ENCODE measurements around the gene HNF4A. TPM values are rescaled to one million over a fixed set of nuclear protein-coding genes. Genes with fewer than 3 reads are reported as not detected.
A peak's percentile ranks its signal among the peaks of the same experiment; 100 is the strongest.
"Not testable (repeated sequence)": the region's sequence is repeated elsewhere in the genome, so short reads cannot be mapped to it uniquely, and the experiment has no call there.

HNF4A gene
- not detected for total RNA-seq

DNA sequence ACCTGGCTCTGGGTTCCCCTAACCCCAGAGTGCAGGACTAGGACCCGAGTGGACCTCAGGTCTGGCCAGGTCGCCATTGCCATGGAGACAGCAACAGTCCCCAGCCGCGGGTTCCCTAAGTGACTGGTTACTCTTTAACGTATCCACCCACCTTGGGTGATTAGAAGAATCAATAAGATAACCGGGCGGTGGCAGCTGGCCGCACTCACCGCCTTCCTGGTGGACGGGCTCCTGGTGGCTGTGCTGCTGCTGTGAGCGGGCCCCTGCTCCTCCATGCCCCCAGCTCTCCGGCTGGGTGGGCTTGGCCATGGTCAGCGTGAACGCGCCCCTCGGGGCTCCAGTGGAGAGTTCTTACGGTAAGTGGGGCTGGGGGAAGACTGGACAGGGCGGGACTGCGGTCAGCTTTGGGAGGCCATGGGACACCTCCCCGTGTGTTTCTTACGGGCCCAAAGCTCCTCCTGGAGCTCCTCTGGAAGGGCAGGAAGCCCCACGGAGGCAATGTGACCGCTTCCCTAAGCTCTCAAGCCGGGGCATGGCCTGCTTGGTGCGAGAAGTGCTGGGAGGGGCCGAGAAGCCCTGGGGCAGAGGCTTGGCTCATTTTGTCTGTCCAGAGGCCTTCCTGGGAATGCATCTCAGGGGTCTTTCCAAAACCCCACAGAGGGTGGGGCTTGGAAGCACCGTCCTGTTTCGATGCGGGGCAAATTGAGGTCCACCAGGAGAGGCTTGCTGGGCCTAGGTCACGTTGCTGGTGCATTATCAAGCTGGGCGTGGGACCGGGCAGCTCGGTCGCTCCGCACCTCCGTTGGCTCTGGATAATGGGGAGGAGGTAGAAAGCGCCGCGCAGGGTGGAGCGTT is at the start of gene HNF4A:
TSS of gene HNF4A (plus strand) at position 202 of the 855 bp plus-strand sequence. CDS start at position 308, 106 bp downstream.
- intact Hi-C loops (cut with DNase I, micrococcal nuclease): no loop called here
- ChIA-PET POLR2A (no interaction called here), CTCF (interaction anchor here (0.7 kb wide), 1 partner anchor 141 kb away, joined by 3 read pairs; no protein-coding TSS in a partner anchor)
- DNase-seq (no peak), ATAC-seq (no peak)
- Mint-ChIP-seq H3K27ac (no peak within 1 kb of the TSS), H3K36me3 (ENCODE audit: low read depth) (no peaks in the 10 kb centered on the region), H3K27me3 (peaks cover 4% of the 10 kb centered on the region), H3K9me3 (ENCODE audit: low read depth) (no peaks in the 10 kb centered on the region), H3K4me3 (no peak within 1 kb of the TSS), H3K4me1 (no peaks in the 10 kb centered on the region)

DNA sequence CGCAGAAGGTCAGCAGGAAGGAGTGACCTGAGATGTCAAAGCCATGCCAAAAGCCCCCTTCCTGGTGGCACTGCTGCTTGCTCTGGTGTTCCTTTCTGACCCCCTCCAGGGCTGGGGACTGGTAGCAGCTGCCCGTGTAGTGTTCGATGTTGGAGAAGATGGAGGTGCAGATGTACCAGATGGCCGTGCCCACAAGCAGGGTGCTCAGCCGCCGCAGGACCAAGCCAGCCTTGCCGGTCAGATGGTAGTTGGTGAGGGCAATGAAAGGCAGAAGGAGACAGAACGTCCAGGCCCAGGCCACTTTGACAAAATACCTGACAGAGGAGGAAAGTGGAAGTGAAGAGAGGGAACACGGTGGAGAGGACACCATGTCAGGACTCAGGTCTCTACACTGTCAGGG is 48.6 kb upstream of the HNF4A start:
- Mint-ChIP-seq H3K4me1 (peaks cover 20% of the 10 kb centered on the region), H3K27ac (no peak overlapping the region), H3K4me3 (no peak overlapping the region), H3K27me3 (no peaks in the 10 kb centered on the region), H3K9me3 (ENCODE audit: low read depth) (no peaks in the 10 kb centered on the region), H3K36me3 (ENCODE audit: low read depth) (peaks cover 1% of the 10 kb centered on the region)
- DNase-seq (no peak), ATAC-seq (no peak)
- intact Hi-C loops (cut with DNase I, micrococcal nuclease): no loop called here
- ChIA-PET POLR2A (no interaction called here), CTCF (interaction anchor here (15.2 kb wide), 1 partner anchor 91 kb away, joined by 346 read pairs; no protein-coding TSS in a partner anchor)

GRCh38 chr20:44309763-44310663 is 45.5 kb upstream of the HNF4A start:
- POLR2A ChIA-PET: interaction anchor here (0.7 to 2.2 kb wide), 4 partner anchors 91 to 301 kb away, joined by 3 to 11 read pairs (median 6); no protein-coding TSS in a partner anchor
- ATAC-seq: no peak
- Mint-ChIP-seq H3K4me1 (peaks cover 17% of the 10 kb centered on the region), H3K4me3 (peak overlapping the region; percentile 86), H3K27ac (peak overlapping the region; percentile 66), H3K36me3 (ENCODE audit: low read depth) (peaks cover 1% of the 10 kb centered on the region), H3K9me3 (ENCODE audit: low read depth) (no peaks in the 10 kb centered on the region), H3K27me3 (no peaks in the 10 kb centered on the region)
- CTCF ChIA-PET: interaction anchor here (0.5 to 15.2 kb wide), 12 partner anchors 9 to 723 kb away, joined by 3 to 346 read pairs (median 5); partner anchors contain the start of gene GDAP1L1
- intact Hi-C loops (cut with DNase I, micrococcal nuclease): loop anchor here (2.0 to 10.0 kb wide), 5 partner anchors 77 to 342 kb away; partner anchors contain the start of genes ADA (in 1 of the 2) and TTPAL (in 1 of the 2)
- DNase-seq: peak; percentile 13

- no peaks in the 10 kb centered on the region for H3K27me3 Mint-ChIP-seq
- H3K27ac Mint-ChIP-seq: peak within 1 kb of the TSS; percentile 66
- peaks cover 1% of the 10 kb centered on the region for H3K36me3 Mint-ChIP-seq (ENCODE audit: low read depth)
- intact Hi-C loops (cut with DNase I, micrococcal nuclease): loop anchor here (1.0 to 10.0 kb wide), 10 partner anchors 15 to 854 kb away; partner anchors contain the start of genes ADA (in 1 of the 2), SRSF6 (in 1 of the 2) and TTPAL (in 1 of the 2)
- peak; percentile 99 for DNase-seq
- peak; percentile 96 for ATAC-seq
- no peaks in the 10 kb centered on the region for H3K9me3 Mint-ChIP-seq (ENCODE audit: low read depth)
- H3K4me1 Mint-ChIP-seq: peaks cover 17% of the 10 kb centered on the region
- ChIA-PET POLR2A (interaction anchor here (0.7 to 2.2 kb wide), 5 partner anchors 7 to 301 kb away, joined by 3 to 11 read pairs (median 3); no protein-coding TSS in a partner anchor), CTCF (interaction anchor here (0.5 to 15.2 kb wide), 23 partner anchors 9 to 1126 kb away, joined by 3 to 346 read pairs (median 4); partner anchors contain the start of gene GDAP1L1)
- peak within 1 kb of the TSS; percentile 86 for H3K4me3 Mint-ChIP-seq
Observed at GRCh38 chr20:44310664-44311639, 44.5 kb upstream of the HNF4A start, which contains the start of gene FITM2. Gene FITM2, minus strand, starts transcription at chr20:44311202. Its CDS starts 54 bp downstream, at chr20:44311148.

DNA sequence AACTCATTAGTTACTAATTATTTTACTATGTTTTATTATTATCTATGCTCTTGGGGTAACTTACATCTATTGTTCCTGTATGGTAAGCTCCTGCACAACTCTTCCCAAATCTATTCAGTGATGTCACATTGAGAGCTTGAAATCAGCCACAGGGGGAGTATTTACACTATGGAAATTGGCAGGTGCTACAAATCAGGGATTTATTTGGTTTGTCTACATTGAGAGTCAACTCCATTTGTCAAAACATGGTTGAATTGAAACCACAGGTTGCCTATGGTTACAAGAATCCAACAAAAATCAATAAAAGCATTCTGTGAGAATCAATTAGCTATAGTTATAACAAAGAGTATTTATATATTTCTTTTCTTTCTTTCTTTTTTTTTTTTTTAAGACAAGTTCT is 40.6 kb upstream of the HNF4A start:
- POLR2A ChIA-PET: no interaction called here
- CTCF ChIA-PET: interaction anchor here (0.6 to 15.2 kb wide), 4 partner anchors 10 to 99 kb away, joined by 3 to 346 read pairs (median 3); no protein-coding TSS in a partner anchor
- Mint-ChIP-seq H3K27me3 (no peaks in the 10 kb centered on the region), H3K4me3 (no peak overlapping the region), H3K27ac (no peak overlapping the region), H3K4me1 (peaks cover 9% of the 10 kb centered on the region), H3K9me3 (ENCODE audit: low read depth) (no peaks in the 10 kb centered on the region), H3K36me3 (ENCODE audit: low read depth) (peaks cover 1% of the 10 kb centered on the region)
- DNase-seq (no peak), ATAC-seq (no peak)
- intact Hi-C loops (cut with DNase I, micrococcal nuclease): loop anchor here (5.0 to 10.0 kb wide), 3 partner anchors 72 to 337 kb away; partner anchors contain the start of gene ADA (in 1 of the 2)

DNA sequence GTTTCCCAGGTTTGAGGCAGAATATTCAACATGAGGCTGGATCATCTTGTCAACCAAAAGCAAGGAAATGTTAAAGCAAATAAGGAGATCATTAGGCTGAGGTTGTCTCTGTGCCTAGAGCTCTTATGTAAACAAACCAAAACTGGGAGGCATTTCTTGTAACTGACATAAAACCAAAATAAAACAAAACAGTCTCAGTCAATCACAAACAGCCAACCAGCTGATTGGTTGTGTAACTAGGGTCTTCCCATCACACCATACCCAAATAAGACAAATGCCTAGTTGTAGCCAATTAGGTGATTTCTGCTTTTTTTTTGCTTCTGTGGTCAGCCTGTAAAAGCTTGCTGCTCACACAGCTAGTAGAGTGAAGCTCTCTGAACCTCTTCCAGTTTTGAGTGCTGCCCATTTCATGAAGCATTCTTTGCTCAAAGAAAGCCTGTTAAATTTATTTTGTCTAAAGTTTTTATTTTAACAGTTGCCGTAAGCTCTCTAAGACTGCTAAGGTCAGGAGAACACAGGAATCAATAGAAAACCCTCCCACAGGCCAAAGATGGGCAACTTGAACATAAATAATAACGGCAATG is 35.6 kb upstream of the HNF4A start:
- H3K27ac Mint-ChIP-seq: no peak overlapping the region
- no peaks in the 10 kb centered on the region for H3K9me3 Mint-ChIP-seq (ENCODE audit: low read depth)
- ChIA-PET POLR2A (no interaction called here), CTCF (interaction anchor here (0.6 to 15.2 kb wide), 3 partner anchors 9 to 238 kb away, joined by 4 to 346 read pairs (median 7); partner anchors contain the start of gene FITM2)
- no peaks in the 10 kb centered on the region for H3K4me1 Mint-ChIP-seq
- DNase-seq: no peak
- peaks cover 2% of the 10 kb centered on the region for H3K27me3 Mint-ChIP-seq
- H3K36me3 Mint-ChIP-seq (ENCODE audit: low read depth): no peaks in the 10 kb centered on the region
- ATAC-seq: no peak
- intact Hi-C loops (cut with DNase I, micrococcal nuclease): loop anchor here in 1 of 2 experiments (10.0 kb wide), 1 partner anchor 205 kb away; no protein-coding TSS in a partner anchor
- no peak overlapping the region for H3K4me3 Mint-ChIP-seq

DNA sequence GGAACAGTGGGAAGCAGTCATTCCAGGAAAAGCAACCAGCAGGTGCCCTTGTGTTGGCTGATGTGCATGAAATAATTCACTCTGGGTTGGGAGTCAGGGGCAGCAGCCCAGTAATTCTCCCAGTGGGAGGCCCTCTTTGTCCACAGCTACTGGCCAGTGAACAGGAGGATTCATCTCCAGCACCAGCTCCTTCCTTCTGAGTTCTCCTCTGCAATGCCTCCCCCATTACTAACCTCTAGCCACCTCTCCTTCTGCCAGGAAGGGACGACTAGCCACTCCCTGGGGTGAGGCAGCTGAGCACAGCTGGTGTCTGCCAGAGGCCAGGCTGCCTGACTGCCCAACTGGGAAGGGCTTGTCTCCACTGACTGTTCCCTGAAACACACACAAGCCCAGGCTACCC is 31.2 kb upstream of the HNF4A start:
- H3K4me1 Mint-ChIP-seq: no peaks in the 10 kb centered on the region
- H3K27ac Mint-ChIP-seq: no peak overlapping the region
- intact Hi-C loops (cut with DNase I, micrococcal nuclease): no loop called here
- ATAC-seq: no peak
- H3K36me3 Mint-ChIP-seq (ENCODE audit: low read depth): no peaks in the 10 kb centered on the region
- POLR2A ChIA-PET: no interaction called here
- DNase-seq: no peak
- peaks cover 4% of the 10 kb centered on the region for H3K27me3 Mint-ChIP-seq
- CTCF ChIA-PET: interaction anchor here (0.6 kb wide), 1 partner anchor 10 kb away, joined by 3 read pairs; no protein-coding TSS in a partner anchor
- no peak overlapping the region for H3K4me3 Mint-ChIP-seq
- no peaks in the 10 kb centered on the region for H3K9me3 Mint-ChIP-seq (ENCODE audit: low read depth)

DNA sequence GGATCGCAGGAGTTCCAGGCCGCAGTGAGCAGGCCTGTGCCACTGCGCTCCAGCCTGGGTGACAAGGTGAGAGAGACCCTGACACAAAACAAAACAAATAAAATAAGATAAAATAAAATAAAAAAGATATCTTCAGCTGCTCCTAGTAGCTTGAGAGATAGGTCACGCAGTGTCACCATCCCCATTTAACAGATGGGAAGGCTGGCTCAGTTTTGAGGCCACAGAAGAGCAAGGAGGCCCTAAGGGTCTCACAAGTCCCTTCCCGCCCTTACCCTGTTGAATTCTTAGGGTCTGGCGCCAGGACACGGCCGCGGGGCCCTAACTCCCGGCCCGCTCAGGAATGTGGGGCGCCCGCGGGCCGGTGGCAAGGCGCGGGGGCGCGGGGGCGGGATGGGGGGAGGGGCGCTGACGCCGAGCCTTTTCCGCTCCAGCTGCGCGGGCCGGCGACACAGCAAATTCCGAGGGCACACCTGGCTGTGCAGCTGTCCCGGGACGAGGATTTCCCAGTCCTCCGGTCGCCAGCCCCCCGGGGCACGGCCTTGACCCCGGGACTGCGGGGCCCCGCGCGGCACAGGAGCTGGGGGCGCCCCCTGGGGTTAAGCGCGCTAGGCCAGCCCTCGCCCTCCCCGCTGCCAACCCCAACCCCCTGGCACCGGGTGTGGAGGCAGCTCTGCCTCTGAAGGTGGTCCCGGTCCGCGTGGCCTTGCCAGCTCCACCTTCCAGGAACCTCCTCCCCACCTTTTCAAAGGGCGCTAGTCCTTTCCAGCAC is 28.9 kb upstream of the HNF4A start:
- CTCF ChIA-PET: interaction anchor here (1.1 to 4.1 kb wide), 2 partner anchors 16 to 56 kb away, joined by 3 to 27 read pairs; partner anchors contain the start of gene FITM2
- Mint-ChIP-seq H3K4me1 (no peaks in the 10 kb centered on the region), H3K4me3 (no peak overlapping the region), H3K27me3 (peaks cover 7% of the 10 kb centered on the region), H3K9me3 (ENCODE audit: low read depth) (no peaks in the 10 kb centered on the region), H3K36me3 (ENCODE audit: low read depth) (no peaks in the 10 kb centered on the region), H3K27ac (no peak overlapping the region)
- intact Hi-C loops (cut with DNase I, micrococcal nuclease): loop anchor here in 1 of 2 experiments (1.0 kb wide), 1 partner anchor 15 kb away; the partner anchor contains the start of gene FITM2
- ATAC-seq (peak; percentile 64), DNase-seq (peak; percentile 56)
- POLR2A ChIA-PET: interaction anchor here (0.6 to 1.0 kb wide), 2 partner anchors 32 to 108 kb away, joined by 3 to 4 read pairs; no protein-coding TSS in a partner anchor

DNA sequence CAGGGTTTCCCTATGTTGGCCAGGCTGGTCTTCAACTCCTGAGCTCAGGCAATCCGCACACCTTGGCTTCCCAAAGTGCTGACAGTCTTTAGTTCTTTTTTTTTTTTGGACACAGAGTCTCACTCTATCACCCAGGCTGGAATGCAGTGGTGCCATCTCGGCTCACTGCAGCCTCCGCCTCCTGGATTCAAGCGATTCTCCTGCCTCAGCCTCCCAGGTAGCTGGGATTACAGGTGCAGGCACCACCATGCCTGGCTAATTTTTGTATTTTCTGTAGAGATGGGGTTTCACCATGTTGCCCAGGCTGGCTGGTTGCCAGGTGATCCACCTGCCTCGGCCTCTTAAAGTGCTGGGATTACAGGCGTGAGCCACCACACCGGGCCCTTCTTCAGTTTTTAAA is 27.8 kb upstream of the HNF4A start:
- POLR2A ChIA-PET: not testable (repeated sequence)
- CTCF ChIA-PET: interaction anchor here (1.0 to 4.1 kb wide), 4 partner anchors 17 to 112 kb away, joined by 3 to 27 read pairs (median 4); partner anchors contain the start of gene FITM2

More for the DNA sequence above, 27.8 kb upstream of the HNF4A start:
- ATAC-seq; DNase-seq; H3K4me1 Mint-ChIP-seq; H3K27me3 Mint-ChIP-seq; H3K9me3 Mint-ChIP-seq (ENCODE audit: low read depth); intact Hi-C loops (cut with DNase I, micrococcal nuclease); H3K36me3 Mint-ChIP-seq (ENCODE audit: low read depth); H3K27ac Mint-ChIP-seq: not testable (repeated sequence)
- H3K4me3 Mint-ChIP-seq: peak overlapping the region; percentile 21
